Thoracic aorta (tissue), 2 donors: ENCODE data around the gene MXD3. TPM values are rescaled to one million over a fixed set of nuclear protein-coding genes. Genes with fewer than 3 reads are reported as not detected.
"Not testable (repeated sequence)": the region's sequence is repeated elsewhere in the genome, so short reads cannot be mapped to it uniquely, and the experiment has no call there.

Source experiments
- ATAC-seq: fragments of 150-250 bp; one replicate; pipeline ENCODE4 v1.8.0; 2017; ENCODE audit warnings: low read depth; ENCODE audit not compliant: insufficient number of reproducible peaks, low FRiP score
- DNase-seq: peaks from one replicate; pipeline ENCODE4 v3.0.0-alpha.2; 2020; ENCODE audit warnings: low spot score
- H3K27ac ChIP-seq, 2 donors: fragments of 200-600 bp; sonication (generic); 1 replicate in 1 of 2; 2 replicates in 1 of 2; pipeline ENCODE4 v1.5.1; 2016; ENCODE audit warnings: mild to moderate bottlenecking in 2 of 2, moderate library complexity in 2 of 2
- H3K27me3 ChIP-seq: fragments of 200-600 bp; sonication (generic); replicated peaks from 2 replicates; pipeline ENCODE4 v1.6.0; 2016; ENCODE audit warnings: mild to moderate bottlenecking; ENCODE audit not compliant: insufficient read depth
- H3K36me3 ChIP-seq: fragments of 200-600 bp; sonication (generic); one replicate; pipeline ENCODE4 v1.5.1; 2016
- H3K4me1 ChIP-seq, 2 donors: fragments of 200-600 bp; sonication (generic); 1 replicate in 1 of 2; 2 replicates in 1 of 2; pipeline versions ENCODE4 v1.5.1 to v1.6.0; 2016; ENCODE audit warnings: low read depth in 2 of 2, mild to moderate bottlenecking in 1 of 2; ENCODE audit not compliant: control insufficient read depth in 1 of 2
- H3K4me3 ChIP-seq: fragments of 200-600 bp; sonication (generic); 2 replicates; pipeline ENCODE4 v1.5.1; 2016; ENCODE audit warnings: mild to moderate bottlenecking
- H3K9me3 ChIP-seq: fragments of 200-600 bp; sonication (generic); 2 replicates; pipeline ENCODE4 v1.5.1; 2016
- CTCF ChIP-seq: fragments of 200-600 bp; sonication (generic); IDR thresholded peaks from one replicate; pipeline ENCODE4 v1.5.1; 2019; ENCODE audit warnings: antibody characterized with exemption
- total RNA-seq, 2 donors: library from RNA; depleted of rRNA; stranded (reverse); fragments of >200 nt; gene quantifications; one replicate each; pipeline versions ENCODE4 v1.1.0 to v1.2.3, GENCODE V29; 2016

MXD3 gene
- total RNA-seq, 2 donors from 2014 or later: 11.9 to 17.6 TPM

GRCh38 chr5:177343777-177344176 is 32.1 kb upstream of the MXD3 start:
- Histone ChIP-seq H3K4me1 (peaks cover 2 to 20% of the 10 kb centered on the region in 2 donors), H3K27ac (no peak overlapping the region), H3K27me3 (no peaks in the 10 kb centered on the region), H3K4me3 (no peak overlapping the region), H3K9me3 (no peaks in the 10 kb centered on the region), H3K36me3 (peaks cover 14% of the 10 kb centered on the region)
- no peak for TF ChIP-seq CTCF
- no peak for ATAC-seq
- no peak for DNase-seq

GRCh38 chr5:177343000-177343399 is 31.3 kb upstream of the MXD3 start:
- H3K4me3 ChIP-seq, H3K27ac ChIP-seq, H3K9me3 ChIP-seq, H3K27me3 ChIP-seq, ATAC-seq, DNase-seq: not testable (repeated sequence)
- H3K36me3 ChIP-seq: peaks cover 17% of the 10 kb centered on the region
- H3K4me1 ChIP-seq: peaks cover 2 to 14% of the 10 kb centered on the region in 2 donors

GRCh38 chr5:177339107-177339638 is 27.5 kb upstream of the MXD3 start:
- Histone ChIP-seq H3K4me1 (no peaks in the 10 kb centered on the region), H3K9me3 (no peaks in the 10 kb centered on the region), H3K27ac (no peak overlapping the region), H3K4me3 (no peak overlapping the region), H3K36me3 (peaks cover 49% of the 10 kb centered on the region), H3K27me3 (no peaks in the 10 kb centered on the region)
- no peak for ATAC-seq
- no peak for DNase-seq
- TF ChIP-seq CTCF: no peak

GRCh38 chr5:177338251-177339106 is 26.8 kb upstream of the MXD3 start:
- H3K4me1 ChIP-seq: no peaks in the 10 kb centered on the region
- no peaks in the 10 kb centered on the region for H3K27me3 ChIP-seq
- ATAC-seq (no peak), DNase-seq (no peak)
- TF ChIP-seq CTCF: no peak
- no peak overlapping the region for H3K4me3 ChIP-seq
- peaks cover 56% of the 10 kb centered on the region for H3K36me3 ChIP-seq
- no peak overlapping the region for H3K27ac ChIP-seq
- H3K9me3 ChIP-seq: no peaks in the 10 kb centered on the region

GRCh38 chr5:177336603-177337494 is 25.2 kb upstream of the MXD3 start:
- Histone ChIP-seq H3K4me1 (no peaks in the 10 kb centered on the region), H3K9me3 (no peaks in the 10 kb centered on the region), H3K36me3 (peaks cover 68% of the 10 kb centered on the region), H3K27ac (no peak overlapping the region), H3K27me3 (no peaks in the 10 kb centered on the region), H3K4me3 (no peak overlapping the region)
- no peak for ATAC-seq
- DNase-seq: no peak
- TF ChIP-seq CTCF: no peak
